Measurements from ENCODE around the gene ZCCHC14. TPM values are rescaled to one million over a fixed set of nuclear protein-coding genes. Genes with fewer than 3 reads are reported as not detected.
"Not testable (repeated sequence)": the region's sequence is repeated elsewhere in the genome, so short reads cannot be mapped to it uniquely, and the experiment has no call there.

The ZCCHC14 gene
- total and polyA plus RNA-seq, 2 experiments from 2014 or later, result 4.3 to 14.5 TPM

DNA sequence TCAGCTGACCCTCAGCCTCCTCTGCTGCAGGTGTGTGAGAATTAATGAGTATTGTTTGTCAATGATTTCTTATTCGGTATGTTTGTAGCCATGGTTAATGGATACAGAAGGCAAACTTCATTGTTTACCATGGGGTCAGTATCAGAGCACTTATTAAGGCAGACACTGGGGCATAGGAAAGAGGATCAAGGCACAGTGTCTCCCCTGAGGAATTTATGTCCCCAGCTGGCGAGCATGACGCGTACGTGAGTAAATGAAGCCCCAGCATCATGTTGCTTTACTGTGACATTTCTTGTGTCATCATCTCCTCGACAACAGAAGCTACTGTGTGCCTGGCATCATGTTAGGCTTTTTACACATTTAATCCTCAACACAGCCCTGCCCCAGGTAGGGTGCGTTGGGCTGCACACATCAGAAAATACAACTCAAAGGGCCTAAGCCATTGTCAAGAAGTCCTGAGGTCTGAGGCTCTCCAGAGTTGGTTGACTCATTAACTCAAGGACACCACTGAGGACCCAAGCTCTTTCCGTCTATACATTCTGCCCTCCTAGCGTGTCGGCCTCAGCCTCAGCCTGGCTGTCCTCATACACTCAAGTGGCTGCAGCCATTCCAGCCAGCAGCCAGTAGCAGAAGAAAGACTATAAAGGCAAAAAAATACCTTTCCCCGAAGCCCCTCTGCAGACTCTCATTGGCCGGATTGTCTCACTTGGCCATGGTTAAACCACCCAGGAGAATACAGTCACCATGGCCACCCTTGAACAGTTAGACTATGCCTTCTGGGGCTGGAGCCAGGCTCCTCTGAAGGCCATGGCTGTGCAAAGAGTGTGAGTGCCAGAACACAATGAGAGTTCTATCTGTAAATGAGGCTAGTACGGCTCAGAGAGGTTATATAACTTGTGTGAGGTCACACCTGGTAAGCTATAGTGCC is 13.9 kb upstream of the ZCCHC14 start:
- Histone ChIP-seq H3K27ac (no peak overlapping the region), H3K9me2 (replicated peaks; ENCODE audit: insufficient read depth) (no peaks in the 10 kb centered on the region), H3K36me3 (replicated peaks; ENCODE audit: insufficient read depth, low read depth) (no peaks in the 10 kb centered on the region), H2AFZ (no peak overlapping the region), H3K27me3 (no peaks in the 10 kb centered on the region), H3K79me2 (no peaks in the 10 kb centered on the region), H3K4me3 (no peak overlapping the region), H3K9me3 (ENCODE audit: low read depth) (no peaks in the 10 kb centered on the region), H3K4me2 (no peak overlapping the region), H3K4me1 (ENCODE audit: insufficient read depth) (no peaks in the 10 kb centered on the region), H4K20me1 (ENCODE audit: insufficient read depth, poor library complexity, severe bottlenecking) (no peaks in the 10 kb centered on the region)
- WGBS (ENCODE audit: low lambda C conversion rate, missing lambda C conversion rate), result 78% methylated on average over 13 of the region's 13 CpGs
- TF ChIP-seq, protein P1, sequence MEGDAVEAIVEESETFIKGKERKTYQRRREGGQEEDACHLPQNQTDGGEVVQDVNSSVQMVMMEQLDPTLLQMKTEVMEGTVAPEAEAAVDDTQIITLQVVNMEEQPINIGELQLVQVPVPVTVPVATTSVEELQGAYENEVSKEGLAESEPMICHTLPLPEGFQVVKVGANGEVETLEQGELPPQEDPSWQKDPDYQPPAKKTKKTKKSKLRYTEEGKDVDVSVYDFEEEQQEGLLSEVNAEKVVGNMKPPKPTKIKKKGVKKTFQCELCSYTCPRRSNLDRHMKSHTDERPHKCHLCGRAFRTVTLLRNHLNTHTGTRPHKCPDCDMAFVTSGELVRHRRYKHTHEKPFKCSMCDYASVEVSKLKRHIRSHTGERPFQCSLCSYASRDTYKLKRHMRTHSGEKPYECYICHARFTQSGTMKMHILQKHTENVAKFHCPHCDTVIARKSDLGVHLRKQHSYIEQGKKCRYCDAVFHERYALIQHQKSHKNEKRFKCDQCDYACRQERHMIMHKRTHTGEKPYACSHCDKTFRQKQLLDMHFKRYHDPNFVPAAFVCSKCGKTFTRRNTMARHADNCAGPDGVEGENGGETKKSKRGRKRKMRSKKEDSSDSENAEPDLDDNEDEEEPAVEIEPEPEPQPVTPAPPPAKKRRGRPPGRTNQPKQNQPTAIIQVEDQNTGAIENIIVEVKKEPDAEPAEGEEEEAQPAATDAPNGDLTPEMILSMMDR (IDR thresholded peaks at IDR 0.05; ENCODE audit: poor library complexity), result no peak
- no peak for TF ChIP-seq EZH2phosphoT487 (IDR thresholded peaks at IDR 0.05; ENCODE audit: low read depth, severe bottlenecking, unreplicated experiment)
- TF ChIP-seq EZH2 (IDR thresholded peaks at IDR 0.05; ENCODE audit: borderline replicate concordance), result no peak
- no peak for DNase-seq (ENCODE audit: low spot score)

DNA sequence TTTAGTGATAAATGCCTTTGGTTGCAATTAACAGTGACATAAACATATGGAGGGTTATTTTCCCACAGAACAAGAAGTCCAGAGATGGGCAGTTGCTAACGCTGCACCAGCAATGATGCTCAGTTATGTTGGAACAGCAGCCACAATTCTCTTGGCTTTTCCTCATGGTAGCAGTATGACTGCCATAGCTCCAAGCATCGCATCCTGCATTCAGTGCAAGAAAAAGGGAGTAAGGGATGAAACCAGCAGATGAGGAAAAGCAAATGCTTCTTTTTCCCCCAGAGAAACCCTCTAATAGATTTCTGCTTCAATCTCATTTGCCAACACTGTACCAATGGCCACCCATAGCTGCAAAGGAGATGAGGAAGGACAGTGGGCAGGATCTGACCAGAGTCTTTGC is 13.0 kb upstream of the ZCCHC14 start:
- TF ChIP-seq, protein P1 (IDR thresholded peaks at IDR 0.05; ENCODE audit: poor library complexity), result no peak
- no peak for TF ChIP-seq EZH2phosphoT487 (IDR thresholded peaks at IDR 0.05; ENCODE audit: low read depth, severe bottlenecking, unreplicated experiment)
- no peak for TF ChIP-seq EZH2 (IDR thresholded peaks at IDR 0.05; ENCODE audit: borderline replicate concordance)
- H3K9me2 ChIP-seq (replicated peaks; ENCODE audit: insufficient read depth), result no peaks in the 10 kb centered on the region

DNA sequence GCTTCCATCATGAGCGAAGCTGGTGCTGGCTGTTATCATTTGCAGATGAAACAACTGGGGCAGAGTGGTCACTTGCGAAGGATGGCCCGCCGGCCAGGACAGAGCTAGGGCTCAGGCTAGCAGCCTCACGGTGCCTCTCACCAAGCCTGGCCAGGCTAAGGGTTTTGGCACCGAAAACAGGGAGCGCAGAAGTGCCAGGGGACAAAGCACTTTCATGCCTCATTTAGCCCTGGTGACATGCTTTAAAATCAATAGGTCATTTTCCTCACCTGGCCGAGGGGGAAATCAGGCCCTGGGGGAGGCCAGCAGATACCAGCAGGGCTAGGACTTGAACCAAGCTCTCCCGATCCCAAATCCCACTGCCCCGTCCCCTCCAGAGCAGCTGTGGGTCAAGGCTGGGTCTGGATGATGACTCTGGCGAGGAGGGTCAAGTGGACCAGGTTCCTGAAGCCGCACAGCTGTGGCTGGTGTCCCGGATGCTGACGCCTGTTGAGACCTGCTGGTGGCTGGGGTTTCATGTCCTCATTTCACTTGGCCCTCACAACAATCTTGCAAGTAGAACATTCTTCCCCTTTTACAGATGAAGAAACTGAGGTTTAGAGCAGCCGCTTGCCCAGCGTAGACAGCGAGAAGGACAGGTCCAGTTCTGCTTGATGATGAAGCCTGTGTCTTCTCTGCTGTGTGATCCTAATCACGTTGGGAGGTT is 10.6 kb upstream of the ZCCHC14 start:
- not testable (repeated sequence) for H3K36me3 ChIP-seq (replicated peaks; ENCODE audit: insufficient read depth, low read depth); H3K27ac ChIP-seq; DNase-seq (ENCODE audit: low spot score); H3K9me2 ChIP-seq (replicated peaks; ENCODE audit: insufficient read depth); H3K4me2 ChIP-seq; H3K27me3 ChIP-seq; H4K20me1 ChIP-seq (ENCODE audit: insufficient read depth, poor library complexity, severe bottlenecking); H3K79me2 ChIP-seq; H2AFZ ChIP-seq; H3K4me3 ChIP-seq; H3K9me3 ChIP-seq (ENCODE audit: low read depth); H3K4me1 ChIP-seq (ENCODE audit: insufficient read depth)
- WGBS (ENCODE audit: low lambda C conversion rate, missing lambda C conversion rate), result 84% methylated on average over 18 of the region's 18 CpGs

More for the DNA sequence above, 13.0 kb upstream of the ZCCHC14 start:
- no peaks in the 10 kb centered on the region for H3K27me3 ChIP-seq
- DNase-seq (ENCODE audit: low spot score), result no peak
- no peak overlapping the region for H3K27ac ChIP-seq
- no peaks in the 10 kb centered on the region for H3K9me3 ChIP-seq (ENCODE audit: low read depth)
- H2AFZ ChIP-seq, result no peak overlapping the region
- H3K4me2 ChIP-seq, result no peak overlapping the region
- 95% methylated on average over 2 of the region's 2 CpGs for WGBS (ENCODE audit: low lambda C conversion rate, missing lambda C conversion rate)
- H3K36me3 ChIP-seq (replicated peaks; ENCODE audit: insufficient read depth, low read depth), result no peaks in the 10 kb centered on the region
- H3K4me3 ChIP-seq, result no peak overlapping the region
- H3K4me1 ChIP-seq (ENCODE audit: insufficient read depth), result no peaks in the 10 kb centered on the region
- no peaks in the 10 kb centered on the region for H3K79me2 ChIP-seq
- H4K20me1 ChIP-seq (ENCODE audit: insufficient read depth, poor library complexity, severe bottlenecking), result no peaks in the 10 kb centered on the region

All from hepatocyte (in vitro differentiated cells).